Effector memory CD8-positive, alpha-beta T cell (primary cell): Measurements from ENCODE around the gene EYA3.
"Not testable (repeated sequence)": the region's sequence is repeated elsewhere in the genome, so short reads cannot be mapped to it uniquely, and the experiment has no call there.

ENCODE experiments used
- ATAC-seq: fragments of 150-1000 bp; cut with Tn5 transposase; replicated peaks from 2 replicates; pipeline ENCODE4 v1.10.0; 2021; ENCODE audit warnings: mild to moderate bottlenecking, moderate library complexity
- DNase-seq, 3 experiments: peaks; one replicate each; pipeline ENCODE4 v3.0.0; 2021
- H3K27ac Mint-ChIP-seq, 2 donors: one replicate each; pipeline ENCODE4 v1.8.0; 2022; ENCODE audit warnings: mild to moderate bottlenecking in 2 of 2, mixed read lengths in 2 of 2, moderate library complexity in 2 of 2
- H3K27me3 Mint-ChIP-seq, 2 donors: one replicate each; pipeline ENCODE4 v1.8.0; 2022; ENCODE audit warnings: mixed read lengths in 2 of 2
- H3K36me3 Mint-ChIP-seq: one replicate; pipeline ENCODE4 v1.8.0; 2022; ENCODE audit warnings: mild to moderate bottlenecking, moderate library complexity, mixed read lengths; ENCODE audit not compliant: insufficient read depth
- H3K4me1 Mint-ChIP-seq, 2 donors: one replicate each; pipeline ENCODE4 v1.8.0; 2022; ENCODE audit warnings: low read depth in 2 of 2, mixed read lengths in 2 of 2
- H3K4me3 Mint-ChIP-seq, 2 donors: one replicate each; pipeline ENCODE4 v1.8.0; 2022; ENCODE audit warnings: mild to moderate bottlenecking in 2 of 2, mixed read lengths in 2 of 2, moderate library complexity in 2 of 2
- H3K9me3 Mint-ChIP-seq, 2 donors: one replicate each; pipeline ENCODE4 v1.8.0; 2022; ENCODE audit warnings: mixed read lengths in 2 of 2

Gene EYA3

GRCh38 chr1:28010969-28011368, 77.4 kb downstream of the EYA3 start:
- ATAC-seq (no peak), DNase-seq (no peak)
- peaks cover 39% of the 10 kb centered on the region for H3K36me3 Mint-ChIP-seq
- peak overlapping the region in 1 of 2 donors; percentile 35 for H3K27ac Mint-ChIP-seq
- no peaks in the 10 kb centered on the region for H3K27me3 Mint-ChIP-seq
- H3K9me3 Mint-ChIP-seq, result no peaks in the 10 kb centered on the region
- H3K4me3 Mint-ChIP-seq, result no peak overlapping the region
- H3K4me1 Mint-ChIP-seq, result peaks cover 0 to 7% of the 10 kb centered on the region in 2 donors

- not testable (repeated sequence) for ATAC-seq, H3K27me3 Mint-ChIP-seq, H3K4me1 Mint-ChIP-seq, DNase-seq, H3K9me3 Mint-ChIP-seq, H3K4me3 Mint-ChIP-seq, H3K27ac Mint-ChIP-seq
- peaks cover 45% of the 10 kb centered on the region for H3K36me3 Mint-ChIP-seq
Observed at GRCh38 chr1:28003117-28003516, 85.3 kb downstream of the EYA3 start.

GRCh38 chr1:28002600-28002999, 85.8 kb downstream of the EYA3 start:
- Mint-ChIP-seq H3K27me3 (no peaks in the 10 kb centered on the region), H3K4me1 (peaks cover 0 to 4% of the 10 kb centered on the region in 2 donors), H3K36me3 (peaks cover 49% of the 10 kb centered on the region), H3K4me3 (no peak overlapping the region), H3K9me3 (no peaks in the 10 kb centered on the region), H3K27ac (no peak overlapping the region)
- DNase-seq, result no peak
- no peak for ATAC-seq

GRCh38 chr1:27999055-27999454, 89.4 kb downstream of the EYA3 start:
- ATAC-seq (no peak), DNase-seq (no peak)
- Mint-ChIP-seq H3K9me3 (no peaks in the 10 kb centered on the region), H3K36me3 (peaks cover 56% of the 10 kb centered on the region), H3K27ac (no peak overlapping the region), H3K27me3 (no peaks in the 10 kb centered on the region), H3K4me1 (peaks cover 0 to 3% of the 10 kb centered on the region in 2 donors), H3K4me3 (no peak overlapping the region)

- not testable (repeated sequence) for ATAC-seq, H3K27me3 Mint-ChIP-seq, DNase-seq, H3K4me3 Mint-ChIP-seq, H3K9me3 Mint-ChIP-seq
- Mint-ChIP-seq H3K36me3 (peaks cover 42% of the 10 kb centered on the region), H3K27ac (peak overlapping the region; percentile 88 to 93), H3K4me1 (peaks cover 15 to 33% of the 10 kb centered on the region in 2 donors)
Observed at GRCh38 chr1:27994526-27994925, 93.9 kb downstream of the EYA3 start.

- peaks cover 15 to 33% of the 10 kb centered on the region in 2 donors for H3K4me1 Mint-ChIP-seq
- DNase-seq (no peak), ATAC-seq (no peak)
- peaks cover 40% of the 10 kb centered on the region for H3K36me3 Mint-ChIP-seq
- no peaks in the 10 kb centered on the region for H3K27me3 Mint-ChIP-seq
- peak overlapping the region; percentile 88 to 93 for H3K27ac Mint-ChIP-seq
- no peak overlapping the region for H3K4me3 Mint-ChIP-seq
- H3K9me3 Mint-ChIP-seq, result no peaks in the 10 kb centered on the region
Observed at GRCh38 chr1:27994060-27994459, 94.3 kb downstream of the EYA3 start.

GRCh38 chr1:27993241-27993640, 95.2 kb downstream of the EYA3 start:
- Mint-ChIP-seq H3K9me3 (no peaks in the 10 kb centered on the region), H3K27me3 (no peaks in the 10 kb centered on the region), H3K4me1 (peaks cover 15 to 33% of the 10 kb centered on the region in 2 donors), H3K27ac (peak overlapping the region; percentile 88 to 93), H3K4me3 (peak overlapping the region in 1 of 2 donors; percentile 3), H3K36me3 (peaks cover 41% of the 10 kb centered on the region)
- ATAC-seq (peak; percentile 54), DNase-seq (peak in 1 of 3 experiments; percentile 8)

GRCh38 chr1:27992276-27992675, 96.1 kb downstream of the EYA3 start:
- ATAC-seq, result peak; percentile 94
- Mint-ChIP-seq H3K36me3 (peaks cover 33% of the 10 kb centered on the region), H3K27me3 (no peaks in the 10 kb centered on the region), H3K27ac (peak overlapping the region; percentile 88 to 93), H3K4me3 (peak overlapping the region; percentile 25 to 31), H3K9me3 (no peaks in the 10 kb centered on the region), H3K4me1 (peaks cover 15 to 33% of the 10 kb centered on the region in 2 donors)
- DNase-seq, result peak; percentile 31 to 52 (median 39)

GRCh38 chr1:27990920-27991537, 97.4 kb downstream of the EYA3 start:
- Mint-ChIP-seq H3K27ac (peak overlapping the region; percentile 42 to 93), H3K4me3 (peak overlapping the region; percentile 12 to 79), H3K4me1 (peaks cover 15 to 33% of the 10 kb centered on the region in 2 donors), H3K36me3 (peaks cover 27% of the 10 kb centered on the region), H3K27me3 (no peaks in the 10 kb centered on the region), H3K9me3 (no peaks in the 10 kb centered on the region)
- ATAC-seq (peak; percentile 51), DNase-seq (no peak)

GRCh38 chr1:27981145-27981544, 107.3 kb downstream of the EYA3 start:
- Mint-ChIP-seq H3K27ac (no peak overlapping the region), H3K9me3 (no peaks in the 10 kb centered on the region), H3K4me1 (no peaks in the 10 kb centered on the region), H3K27me3 (no peaks in the 10 kb centered on the region), H3K4me3 (no peak overlapping the region), H3K36me3 (peaks cover 15% of the 10 kb centered on the region)
- no peak for ATAC-seq
- no peak for DNase-seq

GRCh38 chr1:27980216-27980845, 108.1 kb downstream of the EYA3 start:
- no peak for DNase-seq
- no peak for ATAC-seq
- no peaks in the 10 kb centered on the region for H3K9me3 Mint-ChIP-seq
- H3K4me3 Mint-ChIP-seq, result no peak overlapping the region
- H3K27ac Mint-ChIP-seq, result no peak overlapping the region
- no peaks in the 10 kb centered on the region for H3K4me1 Mint-ChIP-seq
- H3K27me3 Mint-ChIP-seq, result no peaks in the 10 kb centered on the region
- H3K36me3 Mint-ChIP-seq, result peaks cover 15% of the 10 kb centered on the region

GRCh38 chr1:27979859-27980201, 108.6 kb downstream of the EYA3 start:
- DNase-seq, result no peak
- no peak overlapping the region for H3K27ac Mint-ChIP-seq
- H3K27me3 Mint-ChIP-seq, result no peaks in the 10 kb centered on the region
- peaks cover 15% of the 10 kb centered on the region for H3K36me3 Mint-ChIP-seq
- H3K4me3 Mint-ChIP-seq, result no peak overlapping the region
- no peaks in the 10 kb centered on the region for H3K9me3 Mint-ChIP-seq
- no peaks in the 10 kb centered on the region for H3K4me1 Mint-ChIP-seq
- ATAC-seq, result no peak

- Mint-ChIP-seq H3K27me3 (no peaks in the 10 kb centered on the region), H3K4me3 (no peak overlapping the region), H3K27ac (no peak overlapping the region), H3K9me3 (no peaks in the 10 kb centered on the region), H3K4me1 (no peaks in the 10 kb centered on the region), H3K36me3 (peaks cover 10% of the 10 kb centered on the region)
- ATAC-seq (peak; percentile 50), DNase-seq (peak in 2 of 3 experiments; percentile 13 to 14)
Observed at GRCh38 chr1:27979151-27979858, 109.1 kb downstream of the EYA3 start.

GRCh38 chr1:27974417-27974781, 114.0 kb downstream of the EYA3 start:
- Mint-ChIP-seq H3K36me3 (peaks cover 12% of the 10 kb centered on the region), H3K4me1 (peaks cover 0 to 5% of the 10 kb centered on the region in 2 donors)
- ATAC-seq, result no peak

More at GRCh38 chr1:27974417-27974781, 114.0 kb downstream of the EYA3 start:
- Mint-ChIP-seq H3K9me3 (no peaks in the 10 kb centered on the region), H3K27me3 (no peaks in the 10 kb centered on the region), H3K4me3 (no peak overlapping the region), H3K27ac (peak overlapping the region; percentile 73 to 78)
- no peak for DNase-seq
